ENCODE results near the gene LRP1B.

The LRP1B gene

DNA sequence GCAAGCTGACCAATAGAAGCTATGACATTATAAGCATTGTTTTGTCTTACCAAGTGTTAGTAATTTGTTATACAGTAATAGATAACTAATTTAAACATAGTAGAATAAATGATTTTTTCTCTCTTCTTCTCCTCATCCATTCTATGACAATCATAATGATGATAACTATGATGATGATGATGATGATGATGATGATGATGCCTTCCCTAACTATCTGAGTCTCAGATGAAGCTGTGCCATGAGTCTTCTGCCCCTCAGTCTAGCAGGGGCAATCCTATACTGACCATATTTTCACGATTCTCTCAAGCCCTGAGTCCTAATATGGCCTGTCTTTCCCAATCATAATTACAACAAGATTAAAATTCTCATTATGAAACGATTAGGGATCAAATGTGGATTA, 1369.0 kb downstream of the LRP1B start:
- H4K20me1 ChIP-seq (ENCODE audit: control insufficient read depth, insufficient read depth, low read depth, low read length), result no peaks in the 10 kb centered on the region
- H3K9me2 ChIP-seq (replicated peaks; ENCODE audit: control insufficient read depth, low read length), result no peaks in the 10 kb centered on the region
- H3K4me1 ChIP-seq (ENCODE audit: control insufficient read depth, low read length), result no peaks in the 10 kb centered on the region
- H3K9me3 ChIP-seq (ENCODE audit: control insufficient read depth, insufficient read depth, low read length), result no peaks in the 10 kb centered on the region
- H3K36me3 ChIP-seq (ENCODE audit: control insufficient read depth, low read length), result no peaks in the 10 kb centered on the region
- no peak for TF ChIP-seq EZH2phosphoT487 (IDR thresholded peaks at IDR 0.05; ENCODE audit: borderline replicate concordance, low read length)
- no peak for TF ChIP-seq CTCF (IDR thresholded peaks at IDR 0.05; ENCODE audit: low read depth, low read length, poor library complexity, severe bottlenecking)
- H3K27me3 ChIP-seq (ENCODE audit: control insufficient read depth, low read length), result no peaks in the 10 kb centered on the region
- H3K4me2 ChIP-seq (ENCODE audit: low read length), result no peak overlapping the region
- H3K27ac ChIP-seq (ENCODE audit: low read depth, low read length), result no peak overlapping the region
- H3K79me2 ChIP-seq (ENCODE audit: control insufficient read depth, low read length), result no peaks in the 10 kb centered on the region
- no peak overlapping the region for H3K4me3 ChIP-seq (ENCODE audit: low read length)
- H3F3A ChIP-seq (ENCODE audit: control insufficient read depth, insufficient read depth), result no peaks in the 10 kb centered on the region

DNA sequence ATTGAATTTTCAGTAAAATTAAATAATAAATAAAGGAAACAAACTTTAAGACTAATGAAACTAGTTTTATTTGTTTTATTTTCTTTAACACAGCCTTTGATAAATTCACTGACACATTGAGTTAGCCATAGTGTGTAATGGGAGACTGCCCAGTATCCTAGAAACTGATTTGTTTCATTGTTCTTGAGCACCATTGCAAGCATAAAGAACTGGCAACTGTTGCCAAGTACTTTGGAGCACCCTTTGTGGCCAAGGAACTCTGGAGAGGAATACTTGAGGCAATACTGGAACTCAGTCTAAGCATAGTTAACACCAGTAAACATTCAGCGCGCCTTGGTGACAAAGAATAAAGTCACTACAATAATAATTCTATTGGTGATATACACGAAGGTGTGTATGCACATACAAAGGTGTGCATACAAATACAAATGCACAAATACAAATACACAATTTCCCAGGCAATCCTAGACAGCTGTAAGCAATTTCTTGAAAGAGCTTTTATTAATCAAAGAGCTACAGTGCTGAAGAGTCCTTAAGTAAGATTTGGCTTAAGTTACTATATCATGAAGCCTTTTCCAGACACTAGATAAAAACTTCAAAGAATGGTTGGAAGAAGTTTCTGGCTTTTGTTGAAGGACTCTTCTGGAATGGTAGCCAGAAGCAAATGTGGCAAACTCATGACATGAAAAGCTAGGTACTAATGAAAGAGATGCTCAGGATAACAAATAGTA, 1371.2 kb downstream of the LRP1B start:
- Histone ChIP-seq H3K4me3 (ENCODE audit: low read length) (no peak overlapping the region), H3K36me3 (ENCODE audit: control insufficient read depth, low read length) (no peaks in the 10 kb centered on the region), H3K79me2 (ENCODE audit: control insufficient read depth, low read length) (no peaks in the 10 kb centered on the region), H3K9me3 (ENCODE audit: control insufficient read depth, insufficient read depth, low read length) (no peaks in the 10 kb centered on the region), H3K27ac (ENCODE audit: low read depth, low read length) (no peak overlapping the region), H3K9me2 (replicated peaks; ENCODE audit: control insufficient read depth, low read length) (no peaks in the 10 kb centered on the region), H3K27me3 (ENCODE audit: control insufficient read depth, low read length) (no peaks in the 10 kb centered on the region), H3F3A (ENCODE audit: control insufficient read depth, insufficient read depth) (no peaks in the 10 kb centered on the region), H3K4me2 (ENCODE audit: low read length) (no peak overlapping the region), H3K4me1 (ENCODE audit: control insufficient read depth, low read length) (no peaks in the 10 kb centered on the region), H4K20me1 (ENCODE audit: control insufficient read depth, insufficient read depth, low read depth, low read length) (no peaks in the 10 kb centered on the region)
- TF ChIP-seq CTCF (IDR thresholded peaks at IDR 0.05; ENCODE audit: low read depth, low read length, poor library complexity, severe bottlenecking) (no peak), EZH2phosphoT487 (IDR thresholded peaks at IDR 0.05; ENCODE audit: borderline replicate concordance, low read length) (no peak)

GRCh38 chr2:140747665-140748064, 1383.2 kb downstream of the LRP1B start:
- Histone ChIP-seq H3K4me2 (ENCODE audit: low read length) (no peak overlapping the region), H3F3A (ENCODE audit: control insufficient read depth, insufficient read depth) (no peaks in the 10 kb centered on the region), H3K27ac (ENCODE audit: low read depth, low read length) (no peak overlapping the region), H3K36me3 (ENCODE audit: control insufficient read depth, low read length) (no peaks in the 10 kb centered on the region), H3K4me1 (ENCODE audit: control insufficient read depth, low read length) (no peaks in the 10 kb centered on the region), H3K9me2 (replicated peaks; ENCODE audit: control insufficient read depth, low read length) (no peaks in the 10 kb centered on the region), H3K9me3 (ENCODE audit: control insufficient read depth, insufficient read depth, low read length) (no peaks in the 10 kb centered on the region), H3K27me3 (ENCODE audit: control insufficient read depth, low read length) (no peaks in the 10 kb centered on the region), H3K4me3 (ENCODE audit: low read length) (no peak overlapping the region), H3K79me2 (ENCODE audit: control insufficient read depth, low read length) (no peaks in the 10 kb centered on the region), H4K20me1 (ENCODE audit: control insufficient read depth, insufficient read depth, low read depth, low read length) (no peaks in the 10 kb centered on the region)
- TF ChIP-seq EZH2phosphoT487 (IDR thresholded peaks at IDR 0.05; ENCODE audit: borderline replicate concordance, low read length), result no peak
- TF ChIP-seq CTCF (IDR thresholded peaks at IDR 0.05; ENCODE audit: low read depth, low read length, poor library complexity, severe bottlenecking), result no peak
